CD4-positive, alpha-beta memory T cell (primary cell): Measurements from ENCODE around the gene IQUB. TPM values are rescaled to one million over a fixed set of nuclear protein-coding genes. Genes with fewer than 3 reads are reported as not detected.
A peak's percentile ranks its signal among the peaks of the same experiment; 100 is the strongest.

Source experiments
- CTCF ChIA-PET: fragments of 350-600 bp; sonication (Branson Sonifier 250); formaldehyde crosslinking; loops from one replicate; lab custom pipeline; 2021; ENCODE audit warnings: inconsistent platforms; ENCODE audit not compliant: partially characterized antibody; lab: Charles Lee
- POLR2A ChIA-PET: fragments of 350-600 bp; sonication (Branson Sonifier 250); formaldehyde crosslinking; loops from one replicate; lab custom pipeline; 2021; ENCODE audit not compliant: partially characterized antibody; lab: Charles Lee
- DNase-seq, 5 donors: peaks; one replicate each; pipeline versions ENCODE4 v3.0.0 to v3.0.0-alpha.2; 2020 to 2022; ENCODE audit warnings: mixed read lengths in 1 of 5
- H3K27ac ChIP-seq: one replicate; pipeline ENCODE4 v1.7.0; 2013; ENCODE audit warnings: low read depth, low read length
- H3K27me3 ChIP-seq: 2 replicates; pipeline ENCODE4 v1.7.0; 2013; ENCODE audit warnings: mild to moderate bottlenecking, low read length, moderate library complexity; ENCODE audit not compliant: insufficient read depth
- H3K36me3 ChIP-seq: 2 replicates; pipeline ENCODE4 v1.7.0; 2013; ENCODE audit warnings: mild to moderate bottlenecking, low read length, moderate library complexity; ENCODE audit not compliant: insufficient read depth
- H3K4me1 ChIP-seq: 2 replicates; pipeline ENCODE4 v1.7.0; 2013; ENCODE audit warnings: mild to moderate bottlenecking, low read length, moderate library complexity; ENCODE audit not compliant: insufficient read depth
- H3K4me3 ChIP-seq, 2 donors: one replicate each; pipeline ENCODE4 v1.7.0; 2013; ENCODE audit warnings: low read length in 2 of 2, mild to moderate bottlenecking in 1 of 2
- H3K9me3 ChIP-seq, 2 donors: one replicate each; pipeline ENCODE4 v1.7.0; 2013; ENCODE audit warnings: low read length in 2 of 2, control low read depth in 1 of 2; ENCODE audit not compliant: control insufficient read depth in 1 of 2
- H3K27ac Mint-ChIP-seq, 7 donors: one replicate each; pipeline ENCODE4 v1.8.0; 2020 to 2021; ENCODE audit warnings: mixed read lengths in 7 of 7, mild to moderate bottlenecking in 6 of 7, inconsistent platforms in 3 of 7, moderate library complexity in 3 of 7
- H3K27me3 Mint-ChIP-seq, 2 donors: one replicate each; pipeline ENCODE4 v1.8.0; 2020 to 2021; ENCODE audit warnings: mixed read lengths in 2 of 2
- H3K36me3 Mint-ChIP-seq, 2 donors: one replicate each; pipeline ENCODE4 v1.8.0; 2020 to 2021; ENCODE audit warnings: mixed read lengths in 2 of 2, inconsistent platforms in 1 of 2, mild to moderate bottlenecking in 1 of 2
- H3K4me1 Mint-ChIP-seq, 4 donors: one replicate each; pipeline ENCODE4 v1.8.0; 2020 to 2021; ENCODE audit warnings: mixed read lengths in 4 of 4, mild to moderate bottlenecking in 1 of 4
- H3K4me3 Mint-ChIP-seq, 8 donors: one replicate each; pipeline ENCODE4 v1.8.0; 2020 to 2021; ENCODE audit warnings: mixed read lengths in 8 of 8, mild to moderate bottlenecking in 7 of 8, moderate library complexity in 6 of 8, inconsistent platforms in 3 of 8
- H3K9me3 Mint-ChIP-seq, 8 donors: one replicate each; pipeline ENCODE4 v1.8.0; 2020 to 2021; ENCODE audit warnings: mixed read lengths in 8 of 8, mild to moderate bottlenecking in 5 of 8, inconsistent platforms in 3 of 8, moderate library complexity in 1 of 8
- intact Hi-C: fragments of 100-400 bp; cut with micrococcal nuclease; formaldehyde crosslinking; loops from one replicate; pipeline ENCODE4 v1.15.1; 2023
- polyA plus RNA-seq, 2 donors: library from polyadenylated mRNA; unstranded; fragments of 300-500 nt; fragmentation: Illumina TruSeq; gene quantifications; one replicate each; pipeline ENCODE4 v1.2.3, GENCODE V29; 2021
- total RNA-seq, 2 experiments: library from RNA; stranded (reverse); gene quantifications; one replicate each; pipeline ENCODE4 v1.2.3, GENCODE V29; 2021

The IQUB gene
- total and polyA plus RNA-seq, 4 experiments from 2014 or later: 0.14 to 0.49 TPM; not detected in 2

GRCh38 chr7:123558289-123558874 is 24.0 kb upstream of the IQUB start:
- Mint-ChIP-seq H3K36me3 (peaks cover 4 to 5% of the 10 kb centered on the region in 2 donors), H3K27me3 (no peaks in the 10 kb centered on the region), H3K9me3 (no peaks in the 10 kb centered on the region), H3K4me1 (peaks cover 0 to 13% (median 4%) of the 10 kb centered on the region in 4 donors), H3K4me3 (no peak overlapping the region), H3K27ac (peak overlapping the region in 1 of 7 donors; percentile 45)
- ChIA-PET CTCF (interaction anchor here (0.9 to 3.8 kb wide), 5 partner anchors 19 to 191 kb away, joined by 4 to 24 read pairs (median 6); partner anchors contain the start of genes IQUB and WASL), POLR2A (interaction anchor here (0.6 to 2.1 kb wide), 10 partner anchors 9 to 1371 kb away, joined by 3 to 37 read pairs (median 5); partner anchors contain the start of genes IQUB, POT1 and WASL)
- H3K4me3 ChIP-seq: peak overlapping the region; percentile 61 to 78
- peaks cover 9% of the 10 kb centered on the region for H3K36me3 ChIP-seq
- H3K9me3 ChIP-seq: no peaks in the 10 kb centered on the region
- peak overlapping the region; percentile 78 for H3K27ac ChIP-seq
- H3K27me3 ChIP-seq: no peaks in the 10 kb centered on the region
- H3K4me1 ChIP-seq: peaks cover 38% of the 10 kb centered on the region
- intact Hi-C loops: no loop called here
- DNase-seq: no peak

GRCh38 chr7:123557398-123558288 is 23.2 kb upstream of the IQUB start, which contains the start of gene NDUFA5:
Gene NDUFA5, minus strand, starts transcription at chr7:123557818. Its CDS starts 23 bp downstream, at chr7:123557795.
- peak within 1 kb of the TSS in 1 of 7 donors; percentile 45 for H3K27ac Mint-ChIP-seq
- peak; percentile 97 to 99 (median 98) for DNase-seq
- H3K27me3 Mint-ChIP-seq: no peaks in the 10 kb centered on the region
- Histone ChIP-seq H3K27me3 (no peaks in the 10 kb centered on the region), H3K4me3 (peak within 1 kb of the TSS; percentile 61 to 78), H3K36me3 (peaks cover 9% of the 10 kb centered on the region), H3K27ac (peak within 1 kb of the TSS; percentile 78), H3K4me1 (peaks cover 43% of the 10 kb centered on the region), H3K9me3 (no peaks in the 10 kb centered on the region)
- ChIA-PET CTCF (interaction anchor here (0.9 to 3.8 kb wide), 6 partner anchors 19 to 191 kb away, joined by 4 to 24 read pairs (median 7); partner anchors contain the start of genes IQUB and WASL), POLR2A (interaction anchor here (0.6 to 1.9 kb wide), 11 partner anchors 8 to 1372 kb away, joined by 3 to 37 read pairs (median 4); partner anchors contain the start of genes IQUB, POT1 and WASL)
- peaks cover 6 to 17% (median 9%) of the 10 kb centered on the region in 4 donors for H3K4me1 Mint-ChIP-seq
- H3K36me3 Mint-ChIP-seq: peaks cover 12% of the 10 kb centered on the region in 2 donors
- intact Hi-C loops: loop anchor here (1.0 kb wide), 2 partner anchors 23 to 192 kb away; partner anchors contain the start of genes IQUB and WASL
- no peak within 1 kb of the TSS for H3K4me3 Mint-ChIP-seq
- no peaks in the 10 kb centered on the region for H3K9me3 Mint-ChIP-seq

GRCh38 chr7:123557016-123557397 is 22.6 kb upstream of the IQUB start:
- no peak overlapping the region for H3K27ac Mint-ChIP-seq
- ChIA-PET POLR2A (interaction anchor here (0.9 to 1.9 kb wide), 5 partner anchors 15 to 192 kb away, joined by 3 to 37 read pairs (median 7); partner anchors contain the start of genes IQUB and WASL), CTCF (interaction anchor here (1.5 to 3.8 kb wide), 4 partner anchors 22 to 192 kb away, joined by 6 to 24 read pairs (median 8); partner anchors contain the start of genes IQUB and WASL)
- intact Hi-C loops: loop anchor here (1.0 kb wide), 2 partner anchors 23 to 192 kb away; partner anchors contain the start of genes IQUB and WASL
- Histone ChIP-seq H3K27me3 (no peaks in the 10 kb centered on the region), H3K4me3 (peak overlapping the region; percentile 48 to 78), H3K9me3 (no peaks in the 10 kb centered on the region), H3K4me1 (peaks cover 43% of the 10 kb centered on the region), H3K36me3 (peaks cover 9% of the 10 kb centered on the region), H3K27ac (peak overlapping the region; percentile 78)
- peaks cover 7 to 18% (median 12%) of the 10 kb centered on the region in 4 donors for H3K4me1 Mint-ChIP-seq
- no peaks in the 10 kb centered on the region for H3K27me3 Mint-ChIP-seq
- H3K36me3 Mint-ChIP-seq: peaks cover 16 to 17% of the 10 kb centered on the region in 2 donors
- DNase-seq: no peak
- H3K4me3 Mint-ChIP-seq: no peak overlapping the region
- peaks cover 0 to 3% (median 0%) of the 10 kb centered on the region in 8 donors for H3K9me3 Mint-ChIP-seq

- Mint-ChIP-seq H3K4me1 (peaks cover 10 to 21% (median 15%) of the 10 kb centered on the region in 4 donors), H3K9me3 (peaks cover 0 to 3% (median 0%) of the 10 kb centered on the region in 8 donors), H3K4me3 (no peak overlapping the region), H3K36me3 (peaks cover 20 to 23% of the 10 kb centered on the region in 2 donors), H3K27ac (no peak overlapping the region), H3K27me3 (no peaks in the 10 kb centered on the region)
- Histone ChIP-seq H3K4me1 (peaks cover 43% of the 10 kb centered on the region), H3K9me3 (no peaks in the 10 kb centered on the region), H3K4me3 (no peak overlapping the region), H3K27me3 (no peaks in the 10 kb centered on the region), H3K36me3 (peaks cover 9% of the 10 kb centered on the region), H3K27ac (no peak overlapping the region)
- no peak for DNase-seq
- ChIA-PET CTCF (interaction anchor here (3.8 kb wide), 1 partner anchor 21 kb away, joined by 24 read pairs; the partner anchor contains the start of gene IQUB), POLR2A (no interaction called here)
- intact Hi-C loops: no loop called here
Measured at GRCh38 chr7:123555484-123555883, 21.1 kb upstream of the IQUB start.

GRCh38 chr7:123553159-123553558 is 18.8 kb upstream of the IQUB start:
- no peak overlapping the region for H3K4me3 ChIP-seq
- no peak overlapping the region for H3K27ac ChIP-seq
- intact Hi-C loops: no loop called here
- DNase-seq: no peak
- CTCF ChIA-PET: interaction anchor here (1.3 to 1.8 kb wide), 2 partner anchors 13 to 59 kb away, joined by 3 to 7 read pairs; no protein-coding TSS in a partner anchor
- peaks cover 24 to 40% (median 28%) of the 10 kb centered on the region in 4 donors for H3K4me1 Mint-ChIP-seq
- H3K36me3 ChIP-seq: peaks cover 17% of the 10 kb centered on the region
- H3K4me3 Mint-ChIP-seq: no peak overlapping the region
- H3K27me3 ChIP-seq: no peaks in the 10 kb centered on the region
- no peaks in the 10 kb centered on the region for H3K27me3 Mint-ChIP-seq
- no peaks in the 10 kb centered on the region for H3K9me3 ChIP-seq
- peaks cover 36 to 46% of the 10 kb centered on the region in 2 donors for H3K36me3 Mint-ChIP-seq
- POLR2A ChIA-PET: interaction anchor here (0.9 to 1.2 kb wide), 2 partner anchors 14 to 18 kb away, joined by 3 to 5 read pairs; partner anchors contain the start of gene IQUB
- H3K27ac Mint-ChIP-seq: no peak overlapping the region
- H3K4me1 ChIP-seq: peaks cover 36% of the 10 kb centered on the region
- H3K9me3 Mint-ChIP-seq: peaks cover 0 to 3% (median 0%) of the 10 kb centered on the region in 8 donors

GRCh38 chr7:123552641-123553040 is 18.2 kb upstream of the IQUB start:
- peaks cover 0 to 3% (median 0%) of the 10 kb centered on the region in 8 donors for H3K9me3 Mint-ChIP-seq

More at GRCh38 chr7:123552641-123553040, 18.2 kb upstream of the IQUB start:
- ChIA-PET CTCF (interaction anchor here (0.7 to 1.8 kb wide), 3 partner anchors 13 to 59 kb away, joined by 3 to 7 read pairs (median 3); no protein-coding TSS in a partner anchor), POLR2A (no interaction called here)
- H3K4me3 ChIP-seq: no peak overlapping the region
- H3K4me1 Mint-ChIP-seq: peaks cover 27 to 42% (median 30%) of the 10 kb centered on the region in 4 donors
- no peak for DNase-seq
- H3K27ac ChIP-seq: no peak overlapping the region
- H3K4me3 Mint-ChIP-seq: no peak overlapping the region
- peak overlapping the region in 1 of 7 donors; percentile 44 for H3K27ac Mint-ChIP-seq
- no peaks in the 10 kb centered on the region for H3K9me3 ChIP-seq
- peaks cover 34% of the 10 kb centered on the region for H3K4me1 ChIP-seq
- intact Hi-C loops: no loop called here
- H3K27me3 Mint-ChIP-seq: no peaks in the 10 kb centered on the region
- H3K27me3 ChIP-seq: no peaks in the 10 kb centered on the region
- H3K36me3 Mint-ChIP-seq: peaks cover 37 to 50% of the 10 kb centered on the region in 2 donors
- H3K36me3 ChIP-seq: peaks cover 17% of the 10 kb centered on the region
